ENCODE data around the gene MYCT1.

DNA sequence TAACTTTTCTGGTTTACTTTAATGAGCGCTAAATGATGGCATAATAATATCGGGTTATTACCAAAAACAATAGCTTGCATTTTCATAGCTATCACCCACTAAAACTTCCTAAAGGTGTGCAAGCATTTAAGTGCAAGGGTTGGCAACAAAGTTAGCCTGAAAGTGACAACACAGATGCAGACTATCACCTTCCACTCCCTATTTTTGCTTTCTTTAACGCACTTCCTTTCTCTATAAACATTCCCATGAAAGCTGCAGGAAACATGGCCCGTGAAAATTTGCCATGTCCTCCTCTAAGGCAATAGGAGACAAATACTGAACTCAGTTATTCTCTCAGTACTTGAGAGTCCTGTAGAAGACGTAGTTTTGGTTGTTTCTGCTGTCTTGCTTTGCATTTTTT is 2.7 kb downstream of the MYCT1 start:
- no peak for TF ChIP-seq SUZ12 (IDR thresholded peaks at IDR 0.05)
- no peak for TF ChIP-seq BHLHE40 (IDR thresholded peaks at IDR 0.05; ENCODE audit: borderline replicate concordance)
- no peak for TF ChIP-seq PKNOX1 (IDR thresholded peaks at IDR 0.05)
- no peak for TF ChIP-seq CTBP1 (IDR thresholded peaks at IDR 0.05; ENCODE audit: borderline replicate concordance)
- no peak for TF ChIP-seq FOXM1 (IDR thresholded peaks at IDR 0.05; ENCODE audit: borderline replicate concordance)
- no peak for TF ChIP-seq ARNT (IDR thresholded peaks at IDR 0.05)
